Measurements from ENCODE around the gene ZNF485. TPM values are rescaled to one million over a fixed set of nuclear protein-coding genes. Genes with fewer than 3 reads are reported as not detected.
A peak's percentile ranks its signal among the peaks of the same experiment; 100 is the strongest.

Gene ZNF485
- total RNA-seq, 1 donor from 2014 or later: 3.5 TPM

GRCh38 chr10:43574001-43574892, 32.0 kb upstream of the ZNF485 start, which contains the start of gene ZNF239:
Gene ZNF239, minus strand, starts transcription at chr10:43574616. Its CDS starts 16,537 bp downstream, at chr10:43558079.
- peak; percentile 95 for DNase-seq
- Histone ChIP-seq H3K27ac (peak within 1 kb of the TSS; percentile 75), H3K4me1 (peaks cover 7% of the 10 kb centered on the region), H3K36me3 (no peaks in the 10 kb centered on the region), H3K27me3 (ENCODE audit: low read depth) (no peaks in the 10 kb centered on the region), H3K9me3 (no peaks in the 10 kb centered on the region), H3K4me3 (peak within 1 kb of the TSS; percentile 64)
- peak; percentile 98 to 99 for ATAC-seq
- no peak for TF ChIP-seq CTCF (IDR thresholded peaks at IDR 0.05)
- intact Hi-C loops (cut with DNase I): no loop called here

- intact Hi-C loops (cut with DNase I): no loop called here
These were observed 31.3 kb upstream of the ZNF485 start for GRCh38 chr10:43574906-43575305.

GRCh38 chr10:43576062-43576461, 30.2 kb upstream of the ZNF485 start:
- intact Hi-C loops (cut with DNase I): no loop called here
- Histone ChIP-seq H3K4me3 (no peak overlapping the region), H3K27me3 (ENCODE audit: low read depth) (no peaks in the 10 kb centered on the region), H3K9me3 (no peaks in the 10 kb centered on the region), H3K36me3 (no peaks in the 10 kb centered on the region), H3K4me1 (peaks cover 7% of the 10 kb centered on the region), H3K27ac (no peak overlapping the region)
- no peak for DNase-seq
- no peak for TF ChIP-seq CTCF (IDR thresholded peaks at IDR 0.05)
- no peak for ATAC-seq

More at GRCh38 chr10:43574906-43575305, 31.3 kb upstream of the ZNF485 start:
- no peak for ATAC-seq
- H3K4me3 ChIP-seq: peak overlapping the region; percentile 64
- DNase-seq: no peak
- H3K27ac ChIP-seq: peak overlapping the region; percentile 75
- H3K36me3 ChIP-seq: no peaks in the 10 kb centered on the region
- H3K27me3 ChIP-seq (ENCODE audit: low read depth): no peaks in the 10 kb centered on the region
- TF ChIP-seq CTCF (IDR thresholded peaks at IDR 0.05): no peak
- H3K9me3 ChIP-seq: no peaks in the 10 kb centered on the region
- H3K4me1 ChIP-seq: peaks cover 7% of the 10 kb centered on the region

DNA sequence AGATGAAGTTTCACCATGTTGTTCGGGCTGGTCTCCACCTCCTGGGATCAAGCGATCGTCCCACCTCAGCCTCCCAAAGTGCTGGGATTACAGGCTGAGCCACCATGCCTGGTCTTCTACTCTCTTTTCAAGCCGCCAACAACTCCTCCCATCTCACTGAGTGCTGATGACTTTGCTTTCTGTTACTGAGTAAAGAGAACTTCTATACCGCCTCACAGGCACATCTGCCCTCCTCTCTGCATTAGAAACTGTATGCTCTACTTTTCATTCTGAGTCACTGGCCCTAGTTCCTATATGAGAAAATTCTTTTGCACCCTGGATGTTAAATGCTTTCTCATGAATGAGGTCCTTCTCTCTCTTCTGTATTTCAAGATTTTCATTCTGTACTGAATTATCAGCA, 29.7 kb upstream of the ZNF485 start:
- TF ChIP-seq CTCF (IDR thresholded peaks at IDR 0.05): no peak
- intact Hi-C loops (cut with DNase I): no loop called here
- Histone ChIP-seq H3K27me3 (ENCODE audit: low read depth) (no peaks in the 10 kb centered on the region), H3K9me3 (no peaks in the 10 kb centered on the region), H3K4me3 (no peak overlapping the region), H3K4me1 (peaks cover 7% of the 10 kb centered on the region), H3K27ac (no peak overlapping the region), H3K36me3 (no peaks in the 10 kb centered on the region)
- DNase-seq (no peak), ATAC-seq (no peak)

GRCh38 chr10:43584051-43584450, 22.2 kb upstream of the ZNF485 start:
- intact Hi-C loops (cut with DNase I): no loop called here
- no peaks in the 10 kb centered on the region for H3K9me3 ChIP-seq
- no peaks in the 10 kb centered on the region for H3K4me1 ChIP-seq
- no peaks in the 10 kb centered on the region for H3K27me3 ChIP-seq (ENCODE audit: low read depth)
- no peak overlapping the region for H3K4me3 ChIP-seq
- no peak overlapping the region for H3K27ac ChIP-seq
- H3K36me3 ChIP-seq: no peaks in the 10 kb centered on the region
- DNase-seq (no peak), ATAC-seq (no peak)
- TF ChIP-seq CTCF (IDR thresholded peaks at IDR 0.05): no peak
